GM18519 (cell line): Measurements from ENCODE around the gene ARMH3.
"Not testable (repeated sequence)": the region's sequence is repeated elsewhere in the genome, so short reads cannot be mapped to it uniquely, and the experiment has no call there.

Source experiments
- ATAC-seq: cut with Tn5 transposase; IDR thresholded peaks from one replicate; pipeline ENCODE4 v1.9.1; 2021; ENCODE audit warnings: mild to moderate bottlenecking, moderate library complexity; ENCODE audit not compliant: unreplicated experiment, low FRiP score

The ARMH3 gene

GRCh38 chr10:102046095-102046494, 9.9 kb downstream of the ARMH3 start:
- no peak for ATAC-seq

- no peak for ATAC-seq
These were observed 10.7 kb downstream of the ARMH3 start for GRCh38 chr10:102045292-102045691.

GRCh38 chr10:102040305-102041050, 15.5 kb downstream of the ARMH3 start:
- no peak for ATAC-seq

DNA sequence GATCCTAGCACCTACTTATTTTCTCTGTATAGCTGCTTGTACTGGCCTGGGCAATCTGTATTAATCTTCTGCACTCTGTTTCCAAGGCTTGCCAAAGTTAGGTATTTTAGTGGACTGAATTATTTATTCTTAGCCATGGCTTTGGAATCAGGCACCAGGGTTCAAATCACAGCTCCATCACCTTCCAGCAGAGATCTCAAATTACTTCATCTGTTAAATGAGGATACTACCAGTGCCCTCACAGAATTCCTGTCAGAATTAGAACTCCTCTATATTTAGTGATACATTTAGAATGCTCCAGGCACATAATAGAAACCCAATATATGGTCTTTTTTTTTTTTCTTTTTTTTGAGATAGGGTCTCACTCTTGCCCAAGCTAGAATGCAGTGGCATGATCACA, 17.6 kb downstream of the ARMH3 start:
- no peak for ATAC-seq

DNA sequence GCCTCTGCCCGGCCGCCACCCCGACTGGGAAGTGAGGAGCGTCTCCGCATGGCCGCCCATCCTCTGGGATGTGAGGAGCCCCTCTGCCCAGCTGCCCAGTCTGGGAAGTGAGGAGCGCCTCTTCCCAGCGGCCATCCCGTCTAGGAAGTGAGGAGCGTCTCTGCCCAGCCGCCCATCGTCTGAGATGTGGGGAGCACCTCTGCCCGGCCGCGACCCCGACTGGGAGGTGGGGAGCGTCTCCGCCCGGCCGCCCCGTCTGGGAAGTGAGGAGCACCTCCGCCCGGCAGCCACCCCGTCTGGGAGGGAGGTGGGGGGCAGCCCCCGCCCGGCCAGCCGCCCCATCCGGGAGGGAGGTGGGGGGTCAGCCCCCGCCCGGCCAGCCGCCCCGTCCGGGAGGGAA, 20.2 kb downstream of the ARMH3 start:
- not testable (repeated sequence) for ATAC-seq

DNA sequence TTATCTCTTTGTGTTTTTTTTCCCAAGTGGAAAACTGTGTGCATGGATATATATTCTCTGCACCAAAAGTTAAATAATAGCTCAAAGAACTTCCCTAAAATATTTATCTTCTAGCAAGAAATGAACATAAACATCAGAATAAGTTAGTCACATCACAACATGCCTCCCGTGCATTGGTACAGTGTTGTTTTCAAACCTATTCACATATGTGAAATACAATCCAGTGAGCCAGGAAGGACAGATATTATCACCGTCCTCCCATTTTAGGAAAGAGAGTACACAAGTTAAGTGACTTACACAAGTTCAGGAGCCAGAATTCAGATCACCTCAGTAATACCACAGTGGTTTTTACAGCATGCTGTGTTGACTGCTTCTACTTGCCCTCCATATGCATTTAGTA, 22.2 kb downstream of the ARMH3 start:
- no peak for ATAC-seq

GRCh38 chr10:102027261-102027660, 28.7 kb downstream of the ARMH3 start:
- no peak for ATAC-seq

DNA sequence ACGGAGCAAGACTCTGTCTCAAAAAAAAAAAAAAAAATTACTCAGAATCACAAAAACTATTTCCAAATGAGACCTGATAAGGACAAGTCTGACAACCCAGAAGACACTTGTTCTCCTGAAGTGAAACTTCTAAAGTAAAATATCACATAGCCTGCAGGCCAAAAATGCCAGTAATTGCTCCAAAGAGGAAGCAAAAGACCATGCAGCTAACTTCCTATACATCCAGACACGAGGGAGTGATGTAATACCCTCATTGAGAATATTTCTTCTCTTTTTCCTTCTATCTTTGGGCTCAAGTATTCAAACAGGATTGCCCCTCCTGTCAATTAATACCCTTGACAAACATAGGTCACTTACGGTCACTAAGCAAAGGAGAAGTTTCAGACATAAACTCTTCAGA, 31.2 kb downstream of the ARMH3 start:
- ATAC-seq = no peak

DNA sequence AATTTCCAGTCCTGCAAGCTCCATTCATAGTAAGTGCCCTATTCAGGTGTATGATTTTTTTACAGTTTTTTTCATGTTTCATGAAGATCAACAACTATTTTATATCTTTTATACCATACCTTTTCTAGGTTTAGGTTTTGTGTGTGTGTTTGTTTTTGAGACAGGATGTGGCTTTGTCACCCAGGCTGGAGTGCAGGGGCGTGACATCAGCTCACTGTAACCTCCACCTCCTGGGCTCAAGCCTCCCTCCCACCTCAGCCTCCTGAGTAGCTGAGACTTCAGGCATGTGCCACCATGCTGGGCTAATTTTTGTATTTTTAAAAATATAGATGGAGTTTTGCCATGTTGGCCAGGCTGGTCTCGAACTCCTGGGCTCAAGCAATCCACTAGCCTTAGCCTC, 35.0 kb downstream of the ARMH3 start:
- ATAC-seq = no peak

GRCh38 chr10:102017295-102017694, 38.7 kb downstream of the ARMH3 start:
- no peak for ATAC-seq

- no peak for ATAC-seq
These were observed 39.6 kb downstream of the ARMH3 start for GRCh38 chr10:102016416-102016815.

DNA sequence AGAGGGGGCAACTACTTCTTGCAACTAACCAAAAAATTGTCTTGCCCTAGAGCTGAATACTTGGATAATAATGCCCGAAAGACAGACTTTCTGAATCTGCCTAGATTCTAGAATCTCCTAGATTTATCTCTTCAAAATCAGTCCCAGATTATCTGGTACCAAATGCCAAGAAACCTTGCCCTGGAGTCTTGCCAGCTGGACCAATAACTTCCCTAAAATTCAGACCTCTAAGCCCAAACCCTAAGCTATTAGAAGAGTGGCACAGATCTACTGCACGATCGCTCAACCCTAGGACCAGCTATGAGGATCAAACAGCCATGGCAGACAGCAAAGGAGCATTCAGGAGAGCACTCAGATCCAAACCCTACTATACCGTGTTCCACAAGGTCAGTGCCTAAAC, 45.0 kb downstream of the ARMH3 start:
- no peak for ATAC-seq

DNA sequence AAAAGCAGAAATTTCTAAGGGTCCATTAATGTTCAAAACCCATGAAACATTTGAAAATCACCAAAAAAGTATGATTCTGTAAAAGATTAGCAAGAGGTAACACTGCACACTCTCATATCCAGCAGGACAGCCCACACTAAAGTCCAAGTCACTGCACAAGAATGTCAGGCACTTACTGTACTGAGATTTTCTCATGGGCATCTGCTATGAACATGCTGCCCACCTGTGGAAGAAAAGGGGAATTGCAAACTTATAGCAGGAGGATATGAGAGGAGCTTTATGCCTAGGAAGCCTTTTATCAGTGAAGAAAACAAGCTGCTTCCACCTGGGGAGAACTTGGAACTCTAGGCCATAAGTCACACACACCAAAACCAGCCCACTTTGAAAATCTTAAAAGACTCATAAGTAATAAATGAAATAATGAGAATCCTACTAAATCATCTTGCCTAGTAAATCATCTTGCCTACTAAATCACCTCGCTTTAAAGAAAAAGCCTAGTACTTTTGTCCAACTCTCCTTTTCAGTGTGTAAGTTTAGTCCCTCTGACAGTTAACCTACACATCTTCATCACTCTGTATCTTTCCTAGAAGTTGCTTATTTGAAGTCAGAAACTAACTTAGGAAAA, 46.1 kb downstream of the ARMH3 start:
- ATAC-seq = no peak

- ATAC-seq = no peak
These were observed 48.2 kb downstream of the ARMH3 start for GRCh38 chr10:102007796-102008195.

DNA sequence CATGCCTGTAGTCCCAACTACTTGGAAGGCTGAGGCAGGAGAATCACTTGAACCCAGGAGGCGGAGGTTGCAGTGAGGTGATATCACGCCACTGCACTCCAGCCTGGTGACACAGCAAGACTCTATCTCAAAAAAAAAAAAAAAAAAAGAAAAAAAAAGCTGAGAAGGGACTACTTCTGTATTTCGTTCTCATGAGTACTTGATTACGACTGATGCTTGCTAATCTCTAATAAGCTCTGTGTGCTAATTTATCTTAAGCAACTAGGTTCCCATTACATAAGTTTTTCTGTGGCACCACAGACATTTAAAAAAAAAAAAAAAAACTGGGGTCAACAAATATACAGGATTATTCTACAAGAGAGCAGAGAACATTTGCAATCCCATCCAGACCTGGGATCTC, 48.9 kb downstream of the ARMH3 start:
- not testable (repeated sequence) for ATAC-seq

DNA sequence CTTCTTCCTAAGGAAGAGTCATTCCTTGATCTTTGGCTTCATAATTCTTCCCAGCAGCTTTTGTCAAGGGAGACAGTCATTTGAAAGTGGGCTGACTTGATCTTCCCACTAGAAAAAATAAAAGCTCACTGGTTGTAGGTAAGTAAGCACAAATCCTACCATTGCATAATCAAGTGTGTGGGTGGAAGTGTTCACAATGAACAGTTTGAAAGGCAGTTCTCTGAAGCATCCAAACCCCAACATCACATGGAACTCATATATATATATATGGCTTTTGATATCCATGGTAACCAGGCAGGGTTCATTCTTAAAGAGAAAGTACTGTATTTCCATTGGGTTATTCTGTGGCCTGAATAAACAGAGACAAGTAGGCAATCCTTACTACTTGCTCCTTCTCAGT, 51.6 kb downstream of the ARMH3 start:
- no peak for ATAC-seq

GRCh38 chr10:102003541-102003940, 52.4 kb downstream of the ARMH3 start:
- ATAC-seq = no peak

DNA sequence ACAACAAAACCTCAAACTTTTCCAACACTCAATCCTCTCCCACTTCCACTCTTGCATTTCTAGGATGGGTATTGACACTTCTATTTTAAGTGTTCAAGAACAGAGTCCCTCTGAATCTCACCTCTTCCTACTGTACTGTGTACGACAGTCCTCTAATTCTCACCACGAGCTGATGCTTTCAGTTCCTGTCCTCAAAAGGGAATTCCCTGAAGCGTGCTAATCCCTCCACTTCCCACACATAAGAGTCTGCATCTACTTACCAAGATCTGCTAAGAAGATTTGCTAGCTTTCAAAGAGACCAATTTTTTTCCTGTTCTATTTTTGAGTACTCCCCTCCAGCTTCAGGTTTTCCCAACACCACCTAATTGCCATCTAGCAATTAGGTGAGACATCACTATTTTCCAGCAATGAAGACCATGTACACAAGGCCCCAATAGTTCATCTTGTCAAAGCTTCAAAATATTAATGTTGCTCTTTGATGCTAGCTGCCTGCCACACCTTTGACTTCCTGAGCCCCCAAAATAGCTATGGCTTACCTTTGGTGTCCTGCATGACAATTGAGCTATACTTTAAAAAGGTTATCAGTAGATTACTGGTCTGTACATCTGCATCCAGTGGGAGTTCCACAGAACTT, 54.4 kb downstream of the ARMH3 start:
- no peak for ATAC-seq

DNA sequence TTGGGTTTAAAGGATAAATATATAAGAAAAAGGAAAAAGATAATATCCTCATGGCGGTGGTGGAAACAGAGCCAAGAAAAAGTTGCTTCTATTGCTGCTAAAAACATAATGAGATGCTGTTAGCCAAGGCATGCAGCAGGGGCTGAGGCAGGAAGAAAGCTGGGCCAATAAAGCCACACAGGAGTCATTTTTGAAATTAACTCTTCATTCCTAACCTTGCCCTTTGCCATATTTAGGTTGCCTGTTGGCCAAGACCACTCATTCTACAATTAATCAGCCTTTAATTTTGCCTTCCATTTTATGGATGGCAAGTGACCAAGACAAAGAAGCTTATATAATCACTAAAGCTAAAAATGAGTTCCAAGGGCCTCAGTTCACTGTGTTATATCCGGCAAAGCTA, 58.2 kb downstream of the ARMH3 start:
- no peak for ATAC-seq

DNA sequence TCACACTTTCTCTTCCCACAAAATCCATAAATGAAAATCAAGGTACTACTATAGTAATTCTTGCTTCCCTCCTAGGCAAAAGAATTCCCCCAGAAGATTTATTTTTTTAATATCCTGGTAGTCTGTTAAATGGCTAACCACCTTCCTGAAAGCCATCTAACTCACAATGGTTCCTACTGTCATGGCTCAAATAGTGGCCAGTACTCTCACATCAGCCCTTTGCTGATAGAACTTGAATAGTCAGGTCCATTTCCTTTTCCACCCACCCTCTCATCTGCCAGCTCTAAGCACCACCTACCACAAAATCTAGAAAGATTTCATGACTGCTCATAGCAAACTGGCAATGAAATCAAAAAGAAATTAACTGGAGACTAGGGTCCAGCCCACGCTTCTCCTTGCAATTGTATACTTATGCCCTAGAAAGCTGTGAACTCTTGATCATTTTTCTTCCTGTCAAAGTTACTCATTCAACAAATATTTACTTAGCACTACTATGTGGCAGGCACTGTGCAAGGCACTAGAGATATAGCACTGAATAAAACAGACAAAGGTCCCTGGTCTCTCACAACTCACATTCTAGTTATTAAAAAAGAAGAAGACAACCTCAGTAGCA, 60.4 kb downstream of the ARMH3 start:
- no peak for ATAC-seq

DNA sequence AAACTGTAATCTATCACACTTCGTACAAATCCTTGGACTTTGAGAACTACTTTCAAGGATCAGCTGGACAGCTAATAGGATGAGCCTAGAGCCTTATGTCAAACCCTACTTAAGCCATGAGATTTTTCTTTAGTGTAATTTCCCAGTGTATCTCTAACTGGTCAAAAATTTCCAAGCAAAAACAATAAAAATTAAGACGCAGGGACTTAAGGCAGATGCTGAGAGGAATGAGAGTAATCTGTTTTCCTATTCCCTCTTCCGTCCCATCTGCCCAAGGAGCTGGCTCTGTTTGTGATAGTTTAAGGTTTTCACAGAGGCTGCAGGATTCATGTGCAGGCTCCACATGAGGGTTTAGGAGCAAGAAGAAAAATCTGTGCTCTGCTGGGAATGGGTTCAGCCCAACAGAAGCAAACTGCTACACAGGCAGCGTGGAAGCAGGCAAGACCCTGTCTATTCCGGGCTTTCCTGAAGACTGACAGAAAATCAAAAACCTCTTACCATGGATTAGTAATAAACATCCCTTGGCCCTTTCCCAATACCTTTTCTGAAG, 62.2 kb downstream of the ARMH3 start:
- ATAC-seq = no peak
